B cell (primary cell): ENCODE data around the gene COL13A1.

Experiments used
- EZH2 ChIP-seq: IDR thresholded peaks from 2 replicates; pipeline ENCODE4 v1.6.1; 2012; ENCODE audit warnings: borderline replicate concordance, low read depth, mild to moderate bottlenecking, moderate library complexity, low read length; ENCODE audit not compliant: insufficient read depth, poor library complexity, severe bottlenecking
- TF ChIP-seq, protein P1 (sequence below): fragments of 200-600 bp; IDR thresholded peaks from one replicate; pipeline ENCODE4 v1.8.0; 2022; ENCODE audit warnings: antibody characterized with exemption, mild to moderate bottlenecking

DNA sequence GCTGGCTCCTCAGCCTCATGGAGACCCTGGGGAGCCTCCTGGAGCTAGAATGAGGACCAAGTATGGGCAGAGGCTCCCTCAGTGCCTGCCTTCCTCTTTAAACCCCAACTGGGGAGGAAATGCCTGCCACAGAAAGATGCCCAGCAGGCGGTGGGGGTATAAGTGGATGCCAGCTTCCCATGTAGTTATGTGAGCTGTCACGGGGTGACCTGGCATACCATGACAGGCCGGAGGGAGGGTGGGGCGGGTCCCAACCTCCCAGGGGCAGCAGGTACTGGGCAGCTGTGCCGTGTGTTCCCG is 35.0 kb downstream of the COL13A1 start:
- TF ChIP-seq, protein P1, sequence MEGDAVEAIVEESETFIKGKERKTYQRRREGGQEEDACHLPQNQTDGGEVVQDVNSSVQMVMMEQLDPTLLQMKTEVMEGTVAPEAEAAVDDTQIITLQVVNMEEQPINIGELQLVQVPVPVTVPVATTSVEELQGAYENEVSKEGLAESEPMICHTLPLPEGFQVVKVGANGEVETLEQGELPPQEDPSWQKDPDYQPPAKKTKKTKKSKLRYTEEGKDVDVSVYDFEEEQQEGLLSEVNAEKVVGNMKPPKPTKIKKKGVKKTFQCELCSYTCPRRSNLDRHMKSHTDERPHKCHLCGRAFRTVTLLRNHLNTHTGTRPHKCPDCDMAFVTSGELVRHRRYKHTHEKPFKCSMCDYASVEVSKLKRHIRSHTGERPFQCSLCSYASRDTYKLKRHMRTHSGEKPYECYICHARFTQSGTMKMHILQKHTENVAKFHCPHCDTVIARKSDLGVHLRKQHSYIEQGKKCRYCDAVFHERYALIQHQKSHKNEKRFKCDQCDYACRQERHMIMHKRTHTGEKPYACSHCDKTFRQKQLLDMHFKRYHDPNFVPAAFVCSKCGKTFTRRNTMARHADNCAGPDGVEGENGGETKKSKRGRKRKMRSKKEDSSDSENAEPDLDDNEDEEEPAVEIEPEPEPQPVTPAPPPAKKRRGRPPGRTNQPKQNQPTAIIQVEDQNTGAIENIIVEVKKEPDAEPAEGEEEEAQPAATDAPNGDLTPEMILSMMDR = no peak
- no peak for TF ChIP-seq EZH2
